Neural cell (in vitro differentiated cells): ENCODE data around the gene FGF1. TPM values are rescaled to one million over a fixed set of nuclear protein-coding genes. Genes with fewer than 3 reads are reported as not detected.

Source experiments
- H2AFZ ChIP-seq: fragments of 200-600, 300-800 bp; sonication (generic), shearing (Covaris generic); 2 replicates; pipeline ENCODE4 v1.6.0; 2014; ENCODE audit warnings: low read depth, mild to moderate bottlenecking, antibody characterized with exemption, low read length, moderate library complexity
- H3F3A ChIP-seq: fragments of 200-600 bp; shearing (Covaris generic); 2 replicates; pipeline ENCODE4 v1.6.1; 2016; ENCODE audit warnings: mild to moderate bottlenecking, moderate library complexity, mixed read lengths, antibody characterized with exemption, low read length; ENCODE audit not compliant: insufficient read depth, poor library complexity, severe bottlenecking
- H3K27ac ChIP-seq: fragments of 200-600, 300-800 bp; sonication (generic), shearing (Covaris generic); 2 replicates; pipeline ENCODE4 v1.5.1; 2014; ENCODE audit warnings: mild to moderate bottlenecking, low read length, moderate library complexity
- H3K27me3 ChIP-seq: fragments of 300-800, 200-600 bp; sonication (generic), shearing (Covaris generic); 2 replicates; pipeline ENCODE4 v1.6.0; 2014; ENCODE audit warnings: mild to moderate bottlenecking, low read depth, low read length, moderate library complexity; ENCODE audit not compliant: insufficient read depth
- H3K36me3 ChIP-seq: fragments of 300-800, 200-600 bp; sonication (generic), shearing (Covaris generic); 2 replicates; pipeline ENCODE4 v1.5.1; 2014; ENCODE audit warnings: mild to moderate bottlenecking, antibody characterized with exemption, low read length, moderate library complexity; ENCODE audit not compliant: insufficient read depth
- H3K4me2 ChIP-seq: fragments of 300-800, 200-600 bp; sonication (generic), shearing (Covaris generic); 2 replicates; pipeline ENCODE4 v1.6.0; 2014; ENCODE audit warnings: mild to moderate bottlenecking, low read length
- H3K4me3 ChIP-seq: fragments of 300-800, 200-600 bp; sonication (generic), shearing (Covaris generic); 2 replicates; pipeline ENCODE4 v1.5.1; 2014; ENCODE audit warnings: mild to moderate bottlenecking, low read length, moderate library complexity
- H3K79me2 ChIP-seq: fragments of 200-600 bp; shearing (Covaris generic); replicated peaks from 2 replicates; pipeline ENCODE4 v1.6.0; 2014; ENCODE audit warnings: mild to moderate bottlenecking, low read length, moderate library complexity; ENCODE audit not compliant: insufficient read depth
- H3K9ac ChIP-seq: fragments of 300-800, 200-600 bp; sonication (generic), shearing (Covaris generic); 2 replicates; pipeline ENCODE4 v1.6.1; 2016; ENCODE audit warnings: mild to moderate bottlenecking, low read length, mixed read lengths
- H3K9me2 ChIP-seq: fragments of 200-600 bp; shearing (Covaris generic); 2 replicates; pipeline ENCODE4 v1.6.1; 2016; ENCODE audit warnings: mild to moderate bottlenecking, low read length, mixed read lengths; ENCODE audit not compliant: insufficient read depth
- H3K9me3 ChIP-seq: fragments of 200-600, 300-800 bp; sonication (generic), shearing (Covaris generic); 2 replicates; pipeline ENCODE4 v1.6.1; 2016; ENCODE audit warnings: mild to moderate bottlenecking, mixed run types, low read length, moderate library complexity, mixed read lengths
- H4K20me1 ChIP-seq: fragments of 200-600 bp; shearing (Covaris generic); 2 replicates; pipeline ENCODE4 v1.6.1; 2016; ENCODE audit warnings: mild to moderate bottlenecking, mixed run types; ENCODE audit not compliant: insufficient read depth
- EP300 ChIP-seq: fragments of 450-650 bp; conservative IDR thresholded peaks from 2 replicates; pipeline ENCODE4 v1.6.1; 2014; ENCODE audit warnings: antibody characterized with exemption, mild to moderate bottlenecking, moderate library complexity; ENCODE audit not compliant: poor library complexity, severe bottlenecking
- EZH2 ChIP-seq: fragments of 200-600, 300-800 bp; shearing (Covaris generic), sonication (generic); IDR thresholded peaks from 2 replicates; pipeline ENCODE4 v1.6.1; 2014; ENCODE audit warnings: antibody characterized with exemption, low read length, borderline replicate concordance, mild to moderate bottlenecking; ENCODE audit not compliant: insufficient read depth, poor library complexity, severe bottlenecking
- MXI1 ChIP-seq: fragments of 450-650 bp; conservative IDR thresholded peaks from 2 replicates; pipeline ENCODE4 v1.6.1; 2014; ENCODE audit warnings: antibody characterized with exemption, mild to moderate bottlenecking; ENCODE audit not compliant: poor library complexity, severe bottlenecking
- POLR2AphosphoS5 ChIP-seq: IDR thresholded peaks from 2 replicates; pipeline ENCODE4 v1.6.1; 2012
- RAD21 ChIP-seq: fragments of 450-650 bp; conservative IDR thresholded peaks from 2 replicates; pipeline ENCODE4 v1.6.1; 2014; ENCODE audit warnings: antibody characterized with exemption, mild to moderate bottlenecking, moderate library complexity
- SMC3 ChIP-seq: fragments of 450-650 bp; conservative IDR thresholded peaks from 2 replicates; pipeline ENCODE4 v1.6.1; 2014; ENCODE audit warnings: antibody characterized with exemption, mild to moderate bottlenecking, moderate library complexity; ENCODE audit not compliant: poor library complexity
- TAF1 ChIP-seq: IDR thresholded peaks from 2 replicates; pipeline ENCODE4 v1.6.1; 2012; ENCODE audit warnings: low read depth
- polyA plus RNA-seq: library from polyadenylated mRNA; depleted of rRNA; stranded (reverse); fragments of >200 nt; gene quantifications from 2 replicates; pipeline ENCODE4 v1.2.3, GENCODE V29; 2014
- TF ChIP-seq, protein P1 (sequence below): IDR thresholded peaks from 2 replicates; pipeline ENCODE4 v1.6.1; 2012; ENCODE audit warnings: borderline replicate concordance
- TF ChIP-seq, protein P2 (sequence below): fragments of 450-650 bp; IDR thresholded peaks from 2 replicates; pipeline ENCODE4 v1.5.1; 2014; ENCODE audit warnings: antibody characterized with exemption, mild to moderate bottlenecking, moderate library complexity; ENCODE audit not compliant: poor library complexity, severe bottlenecking

Gene FGF1
- polyA plus RNA-seq, 1 donor from 2014 or later = not detected

DNA sequence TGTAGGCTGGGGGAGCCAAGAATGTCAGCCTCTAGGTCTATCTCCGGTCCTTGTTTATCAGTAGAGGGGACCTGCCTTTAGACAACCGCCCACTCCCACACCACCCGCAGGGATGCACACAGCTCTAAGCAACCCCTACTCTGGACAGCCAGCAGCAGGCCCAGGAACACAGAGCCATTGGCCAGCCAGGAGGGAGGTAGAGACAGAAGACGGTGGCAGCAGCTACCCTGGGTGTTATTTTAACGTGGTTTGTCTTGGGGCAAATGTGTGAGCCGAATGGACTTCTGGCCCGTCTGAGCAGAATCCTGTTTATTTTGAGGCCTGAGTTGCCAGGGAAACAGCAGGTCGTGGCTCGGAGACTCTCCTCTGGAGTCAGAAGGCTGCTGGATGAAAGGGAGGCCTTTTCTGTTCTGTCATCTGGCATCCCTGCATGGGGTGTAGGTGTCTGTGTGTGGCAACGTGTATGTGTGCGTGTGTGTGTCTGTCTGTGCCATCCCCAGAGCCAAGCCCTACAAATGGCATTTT lies 382 bp upstream of the FGF1 start:
- Histone ChIP-seq H4K20me1 (no peaks in the 10 kb centered on the region), H3K4me3 (no peak overlapping the region), H3F3A (no peaks in the 10 kb centered on the region), H3K9ac (no peak overlapping the region), H3K9me2 (no peaks in the 10 kb centered on the region), H3K79me2 (no peaks in the 10 kb centered on the region), H2AFZ (no peak overlapping the region), H3K4me2 (no peak overlapping the region), H3K27ac (no peak overlapping the region), H3K36me3 (no peaks in the 10 kb centered on the region), H3K9me3 (no peaks in the 10 kb centered on the region), H3K27me3 (no peaks in the 10 kb centered on the region)
- TF ChIP-seq, protein P1, sequence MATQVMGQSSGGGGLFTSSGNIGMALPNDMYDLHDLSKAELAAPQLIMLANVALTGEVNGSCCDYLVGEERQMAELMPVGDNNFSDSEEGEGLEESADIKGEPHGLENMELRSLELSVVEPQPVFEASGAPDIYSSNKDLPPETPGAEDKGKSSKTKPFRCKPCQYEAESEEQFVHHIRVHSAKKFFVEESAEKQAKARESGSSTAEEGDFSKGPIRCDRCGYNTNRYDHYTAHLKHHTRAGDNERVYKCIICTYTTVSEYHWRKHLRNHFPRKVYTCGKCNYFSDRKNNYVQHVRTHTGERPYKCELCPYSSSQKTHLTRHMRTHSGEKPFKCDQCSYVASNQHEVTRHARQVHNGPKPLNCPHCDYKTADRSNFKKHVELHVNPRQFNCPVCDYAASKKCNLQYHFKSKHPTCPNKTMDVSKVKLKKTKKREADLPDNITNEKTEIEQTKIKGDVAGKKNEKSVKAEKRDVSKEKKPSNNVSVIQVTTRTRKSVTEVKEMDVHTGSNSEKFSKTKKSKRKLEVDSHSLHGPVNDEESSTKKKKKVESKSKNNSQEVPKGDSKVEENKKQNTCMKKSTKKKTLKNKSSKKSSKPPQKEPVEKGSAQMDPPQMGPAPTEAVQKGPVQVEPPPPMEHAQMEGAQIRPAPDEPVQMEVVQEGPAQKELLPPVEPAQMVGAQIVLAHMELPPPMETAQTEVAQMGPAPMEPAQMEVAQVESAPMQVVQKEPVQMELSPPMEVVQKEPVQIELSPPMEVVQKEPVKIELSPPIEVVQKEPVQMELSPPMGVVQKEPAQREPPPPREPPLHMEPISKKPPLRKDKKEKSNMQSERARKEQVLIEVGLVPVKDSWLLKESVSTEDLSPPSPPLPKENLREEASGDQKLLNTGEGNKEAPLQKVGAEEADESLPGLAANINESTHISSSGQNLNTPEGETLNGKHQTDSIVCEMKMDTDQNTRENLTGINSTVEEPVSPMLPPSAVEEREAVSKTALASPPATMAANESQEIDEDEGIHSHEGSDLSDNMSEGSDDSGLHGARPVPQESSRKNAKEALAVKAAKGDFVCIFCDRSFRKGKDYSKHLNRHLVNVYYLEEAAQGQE = no peak
- TF ChIP-seq SMC3 (no peak), EP300 (no peak), POLR2AphosphoS5 (no peak), MXI1 (no peak), EZH2 (no peak), TAF1 (no peak), RAD21 (no peak)
- TF ChIP-seq, protein P2, sequence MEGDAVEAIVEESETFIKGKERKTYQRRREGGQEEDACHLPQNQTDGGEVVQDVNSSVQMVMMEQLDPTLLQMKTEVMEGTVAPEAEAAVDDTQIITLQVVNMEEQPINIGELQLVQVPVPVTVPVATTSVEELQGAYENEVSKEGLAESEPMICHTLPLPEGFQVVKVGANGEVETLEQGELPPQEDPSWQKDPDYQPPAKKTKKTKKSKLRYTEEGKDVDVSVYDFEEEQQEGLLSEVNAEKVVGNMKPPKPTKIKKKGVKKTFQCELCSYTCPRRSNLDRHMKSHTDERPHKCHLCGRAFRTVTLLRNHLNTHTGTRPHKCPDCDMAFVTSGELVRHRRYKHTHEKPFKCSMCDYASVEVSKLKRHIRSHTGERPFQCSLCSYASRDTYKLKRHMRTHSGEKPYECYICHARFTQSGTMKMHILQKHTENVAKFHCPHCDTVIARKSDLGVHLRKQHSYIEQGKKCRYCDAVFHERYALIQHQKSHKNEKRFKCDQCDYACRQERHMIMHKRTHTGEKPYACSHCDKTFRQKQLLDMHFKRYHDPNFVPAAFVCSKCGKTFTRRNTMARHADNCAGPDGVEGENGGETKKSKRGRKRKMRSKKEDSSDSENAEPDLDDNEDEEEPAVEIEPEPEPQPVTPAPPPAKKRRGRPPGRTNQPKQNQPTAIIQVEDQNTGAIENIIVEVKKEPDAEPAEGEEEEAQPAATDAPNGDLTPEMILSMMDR = no peak

DNA sequence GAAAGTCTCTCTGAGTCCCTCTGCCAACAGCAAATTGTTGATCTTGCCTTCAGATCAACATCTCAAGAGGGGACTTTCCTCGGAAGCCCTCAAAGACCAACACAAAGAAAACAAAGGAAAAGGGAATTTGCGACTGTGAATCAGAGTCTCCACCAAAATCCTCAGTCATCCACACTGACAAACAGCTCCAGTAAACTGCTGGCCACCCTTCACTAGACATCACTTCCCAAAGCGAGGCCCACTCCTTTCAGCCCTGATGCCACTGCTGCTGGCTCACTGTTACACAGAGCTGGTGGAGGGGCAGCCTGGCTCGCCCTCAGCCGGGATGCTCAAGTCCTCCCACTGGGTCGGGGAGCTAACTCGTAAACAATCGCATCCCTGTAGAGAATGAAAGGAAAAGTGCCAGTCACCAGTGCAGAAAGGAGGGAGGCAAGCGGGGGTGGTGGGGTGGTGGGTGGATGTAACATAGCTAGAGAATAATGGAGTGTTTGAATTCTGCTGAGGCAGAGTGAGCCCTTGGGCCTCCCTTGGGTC lies 1.3 kb downstream of the FGF1 start:
- Histone ChIP-seq H3K27me3 (no peaks in the 10 kb centered on the region), H3K36me3 (no peaks in the 10 kb centered on the region), H3K9me3 (no peaks in the 10 kb centered on the region), H3F3A (no peaks in the 10 kb centered on the region), H3K27ac (no peak overlapping the region), H3K9me2 (no peaks in the 10 kb centered on the region), H4K20me1 (no peaks in the 10 kb centered on the region), H2AFZ (no peak overlapping the region), H3K4me3 (no peak overlapping the region), H3K79me2 (no peaks in the 10 kb centered on the region), H3K4me2 (no peak overlapping the region), H3K9ac (no peak overlapping the region)
- no peak for TF ChIP-seq MXI1
- TF ChIP-seq EP300 = no peak
- no peak for TF ChIP-seq RAD21
- no peak for TF ChIP-seq SMC3
- TF ChIP-seq EZH2 = no peak
- no peak for TF ChIP-seq TAF1
- no peak for TF ChIP-seq POLR2AphosphoS5
- TF ChIP-seq, protein P1 = no peak
- TF ChIP-seq, protein P2 = no peak
